Hepatocyte (in vitro differentiated cells): Measurements from ENCODE around the gene BCLAF1.

ENCODE experiments used
- EZH2 ChIP-seq: fragments of 200-600 bp; sonication (generic); IDR thresholded peaks from 2 replicates; pipeline ENCODE4 v1.6.1; 2016; ENCODE audit warnings: antibody characterized with exemption, mild to moderate bottlenecking, borderline replicate concordance
- EZH2phosphoT487 ChIP-seq: fragments of 200-600 bp; sonication (generic); IDR thresholded peaks from one replicate; pipeline ENCODE4 v1.6.1; 2018; ENCODE audit warnings: antibody characterized with exemption, mild to moderate bottlenecking, low read depth, moderate library complexity; ENCODE audit not compliant: unreplicated experiment, severe bottlenecking
- TF ChIP-seq, protein P1 (sequence below): fragments of 200-600 bp; sonication (generic); IDR thresholded peaks from 2 replicates; pipeline ENCODE4 v1.5.1; 2016; ENCODE audit warnings: antibody characterized with exemption, mild to moderate bottlenecking; ENCODE audit not compliant: poor library complexity

DNA sequence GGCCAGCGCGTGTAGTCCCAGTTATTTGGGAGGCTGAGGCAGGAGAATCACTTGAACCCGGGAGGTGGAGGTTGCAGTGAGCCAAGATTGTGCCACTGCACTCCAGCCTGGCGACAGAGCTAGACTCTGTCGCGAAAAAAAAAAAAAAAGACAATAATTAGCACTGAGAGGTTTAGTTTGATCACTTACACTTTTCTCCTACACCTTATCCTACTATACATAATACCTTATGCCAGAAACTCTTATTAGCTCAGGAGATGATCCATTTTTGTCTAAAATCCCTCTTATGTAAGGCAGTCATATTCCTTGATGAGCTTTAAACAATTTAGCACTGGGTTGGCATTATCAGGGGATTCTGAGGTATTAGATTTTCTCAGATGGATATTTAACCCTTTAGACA lies 35.9 kb downstream of the BCLAF1 start:
- TF ChIP-seq, protein P1, sequence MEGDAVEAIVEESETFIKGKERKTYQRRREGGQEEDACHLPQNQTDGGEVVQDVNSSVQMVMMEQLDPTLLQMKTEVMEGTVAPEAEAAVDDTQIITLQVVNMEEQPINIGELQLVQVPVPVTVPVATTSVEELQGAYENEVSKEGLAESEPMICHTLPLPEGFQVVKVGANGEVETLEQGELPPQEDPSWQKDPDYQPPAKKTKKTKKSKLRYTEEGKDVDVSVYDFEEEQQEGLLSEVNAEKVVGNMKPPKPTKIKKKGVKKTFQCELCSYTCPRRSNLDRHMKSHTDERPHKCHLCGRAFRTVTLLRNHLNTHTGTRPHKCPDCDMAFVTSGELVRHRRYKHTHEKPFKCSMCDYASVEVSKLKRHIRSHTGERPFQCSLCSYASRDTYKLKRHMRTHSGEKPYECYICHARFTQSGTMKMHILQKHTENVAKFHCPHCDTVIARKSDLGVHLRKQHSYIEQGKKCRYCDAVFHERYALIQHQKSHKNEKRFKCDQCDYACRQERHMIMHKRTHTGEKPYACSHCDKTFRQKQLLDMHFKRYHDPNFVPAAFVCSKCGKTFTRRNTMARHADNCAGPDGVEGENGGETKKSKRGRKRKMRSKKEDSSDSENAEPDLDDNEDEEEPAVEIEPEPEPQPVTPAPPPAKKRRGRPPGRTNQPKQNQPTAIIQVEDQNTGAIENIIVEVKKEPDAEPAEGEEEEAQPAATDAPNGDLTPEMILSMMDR: no peak
- no peak for TF ChIP-seq EZH2
- TF ChIP-seq EZH2phosphoT487: no peak
